OCI-LY7 (cell line): ENCODE measurements around the gene IL15RA. TPM values are rescaled to one million over a fixed set of nuclear protein-coding genes. Genes with fewer than 3 reads are reported as not detected.

Experiments used
- BruUV-seq: library from RNA; stranded (reverse); fragments of 400-500 nt; replicated peaks from 2 replicates; lab custom pipeline; 2021; lab: Mats Ljungman, UMichigan
- CTCF ChIA-PET: fragments of 300-600 bp; sonication (Branson Sonifier 250); formaldehyde crosslinking; loops from one replicate; lab custom pipeline; 2022; ENCODE audit warnings: antibody characterized with exemption; ENCODE audit not compliant: unreplicated experiment; lab: Charles Lee
- POLR2A ChIA-PET: fragments of 300-600 bp; sonication (Branson Sonifier 250); formaldehyde crosslinking; loops from one replicate; lab custom pipeline; 2022; ENCODE audit warnings: antibody characterized with exemption; lab: Charles Lee
- DNase-seq: peaks from one replicate; pipeline ENCODE4 v3.0.0-alpha.2; 2015; ENCODE audit warnings: low spot score
- H2AFZ ChIP-seq: fragments of 200-600 bp; sonication (generic), shearing (Covaris generic); 2 replicates; pipeline ENCODE4 v1.6.1; 2014; ENCODE audit warnings: mild to moderate bottlenecking, antibody characterized with exemption, low read length, moderate library complexity
- H3K27ac ChIP-seq: fragments of 200-600 bp; sonication (generic); 2 replicates; pipeline ENCODE4 v1.5.1; 2014; ENCODE audit warnings: mixed run types, low read depth, mild to moderate bottlenecking, moderate library complexity, low read length, inconsistent platforms; ENCODE audit not compliant: poor library complexity, severe bottlenecking
- H3K36me3 ChIP-seq: fragments of 200-600 bp; sonication (generic); 2 replicates; pipeline ENCODE4 v1.6.1; 2014; ENCODE audit warnings: mild to moderate bottlenecking, antibody characterized with exemption, low read length, moderate library complexity, mixed read lengths; ENCODE audit not compliant: insufficient read depth
- H3K4me1 ChIP-seq: fragments of 200-600 bp; sonication (generic); 2 replicates; pipeline ENCODE4 v1.5.1; 2014; ENCODE audit warnings: mild to moderate bottlenecking, low read length; ENCODE audit not compliant: insufficient read depth, poor library complexity, severe bottlenecking
- H3K4me2 ChIP-seq: fragments of 200-600 bp; sonication (generic); 2 replicates; pipeline ENCODE4 v1.6.1; 2014; ENCODE audit warnings: mild to moderate bottlenecking, low read length
- H3K4me3 ChIP-seq: fragments of 200-600 bp; sonication (generic); 2 replicates; pipeline ENCODE4 v1.5.1; 2014; ENCODE audit warnings: mild to moderate bottlenecking, low read depth, low read length; ENCODE audit not compliant: poor library complexity, severe bottlenecking
- H3K79me2 ChIP-seq: fragments of 200-600 bp; sonication (generic); 2 replicates; pipeline ENCODE4 v1.6.1; 2016; ENCODE audit warnings: low read depth, mild to moderate bottlenecking, low read length, moderate library complexity, mixed read lengths; ENCODE audit not compliant: insufficient read depth
- H3K9me2 ChIP-seq: fragments of 200-600 bp; sonication (generic); 2 replicates; pipeline ENCODE4 v1.6.1; 2016; ENCODE audit warnings: mild to moderate bottlenecking, low read length, mixed read lengths; ENCODE audit not compliant: insufficient read depth
- H3K9me3 ChIP-seq: fragments of 200-600 bp; sonication (generic); 2 replicates; pipeline ENCODE4 v1.6.1; 2014; ENCODE audit warnings: mild to moderate bottlenecking, mixed run types, low read length, mixed read lengths
- H4K20me1 ChIP-seq: fragments of 200-600 bp; sonication (generic); 2 replicates; pipeline ENCODE4 v1.6.1; 2014; ENCODE audit warnings: mild to moderate bottlenecking, antibody characterized with exemption, low read length, moderate library complexity, mixed read lengths; ENCODE audit not compliant: insufficient read depth
- EZH2phosphoT487 ChIP-seq: fragments of 200-600 bp; sonication (generic); IDR thresholded peaks from 2 replicates; pipeline ENCODE4 v1.6.1; 2018; ENCODE audit warnings: low read depth, borderline replicate concordance, mild to moderate bottlenecking, mixed run types, antibody characterized with exemption, low read length, moderate library complexity, mixed read lengths
- intact Hi-C: fragments of 100-400 bp; cut with micrococcal nuclease; formaldehyde crosslinking; loops from one replicate; pipeline ENCODE4 v1.10.0; 2022; ENCODE audit not compliant: unreplicated experiment
- total RNA-seq, 2 experiments: library from RNA; depleted of rRNA in 1 of 2; stranded (reverse); fragments of >200 nt in 1 of 2; shearing (Covaris generic) in 1 of 2; gene quantifications; 2 replicates each; pipeline ENCODE4 v1.2.3, GENCODE V29; 2014 to 2022
- TF ChIP-seq, protein P1 (sequence below): fragments of 200-600 bp; sonication (generic); conservative IDR thresholded peaks from 2 replicates; pipeline ENCODE4 v1.5.1; 2014; ENCODE audit warnings: mild to moderate bottlenecking, antibody characterized with exemption, low read length, moderate library complexity, mixed read lengths

The IL15RA gene
- total RNA-seq, 2 experiments from 2014 or later = 5.9 to 14.5 TPM

DNA sequence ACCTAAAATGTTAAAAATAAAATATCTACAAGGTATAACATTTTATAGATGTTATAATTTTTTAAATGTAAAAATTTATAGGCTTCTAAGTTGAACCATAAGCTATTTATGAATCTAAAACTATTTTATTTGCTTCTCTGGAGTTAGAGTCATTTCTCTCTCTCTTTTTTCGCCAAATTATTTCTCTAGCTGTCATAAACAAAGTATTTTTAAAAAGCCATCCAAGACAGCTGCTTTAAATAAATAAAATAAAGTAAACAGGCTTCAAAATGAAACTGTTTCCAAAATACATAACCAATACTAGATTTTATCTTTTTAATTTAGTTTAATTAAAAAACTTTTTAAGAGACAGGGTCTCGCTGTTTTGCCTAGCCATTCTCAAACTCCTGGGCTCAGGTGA is 12.4 kb upstream of the IL15RA start:
- Histone ChIP-seq H3K36me3 (no peaks in the 10 kb centered on the region), H3K4me2 (no peak overlapping the region), H3K9me2 (no peaks in the 10 kb centered on the region), H3K9me3 (peaks cover 17% of the 10 kb centered on the region; the same call in 1 of the 2 replicates), H2AFZ (no peak overlapping the region), H3K4me1 (no peaks in the 10 kb centered on the region), H3K4me3 (no peak overlapping the region), H3K27ac (no peak overlapping the region), H3K79me2 (no peaks in the 10 kb centered on the region), H4K20me1 (no peaks in the 10 kb centered on the region)
- POLR2A ChIA-PET = interaction anchor here (0.7 to 1.0 kb wide), 2 partner anchors 12 to 329 kb away, joined by 3 read pairs; no protein-coding TSS in a partner anchor
- BruUV-seq = no TSS peak
- intact Hi-C loops = no loop called here
- DNase-seq = no peak
- CTCF ChIA-PET = no interaction called here
- TF ChIP-seq, protein P1, sequence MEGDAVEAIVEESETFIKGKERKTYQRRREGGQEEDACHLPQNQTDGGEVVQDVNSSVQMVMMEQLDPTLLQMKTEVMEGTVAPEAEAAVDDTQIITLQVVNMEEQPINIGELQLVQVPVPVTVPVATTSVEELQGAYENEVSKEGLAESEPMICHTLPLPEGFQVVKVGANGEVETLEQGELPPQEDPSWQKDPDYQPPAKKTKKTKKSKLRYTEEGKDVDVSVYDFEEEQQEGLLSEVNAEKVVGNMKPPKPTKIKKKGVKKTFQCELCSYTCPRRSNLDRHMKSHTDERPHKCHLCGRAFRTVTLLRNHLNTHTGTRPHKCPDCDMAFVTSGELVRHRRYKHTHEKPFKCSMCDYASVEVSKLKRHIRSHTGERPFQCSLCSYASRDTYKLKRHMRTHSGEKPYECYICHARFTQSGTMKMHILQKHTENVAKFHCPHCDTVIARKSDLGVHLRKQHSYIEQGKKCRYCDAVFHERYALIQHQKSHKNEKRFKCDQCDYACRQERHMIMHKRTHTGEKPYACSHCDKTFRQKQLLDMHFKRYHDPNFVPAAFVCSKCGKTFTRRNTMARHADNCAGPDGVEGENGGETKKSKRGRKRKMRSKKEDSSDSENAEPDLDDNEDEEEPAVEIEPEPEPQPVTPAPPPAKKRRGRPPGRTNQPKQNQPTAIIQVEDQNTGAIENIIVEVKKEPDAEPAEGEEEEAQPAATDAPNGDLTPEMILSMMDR = no peak
- no peak for TF ChIP-seq EZH2phosphoT487

DNA sequence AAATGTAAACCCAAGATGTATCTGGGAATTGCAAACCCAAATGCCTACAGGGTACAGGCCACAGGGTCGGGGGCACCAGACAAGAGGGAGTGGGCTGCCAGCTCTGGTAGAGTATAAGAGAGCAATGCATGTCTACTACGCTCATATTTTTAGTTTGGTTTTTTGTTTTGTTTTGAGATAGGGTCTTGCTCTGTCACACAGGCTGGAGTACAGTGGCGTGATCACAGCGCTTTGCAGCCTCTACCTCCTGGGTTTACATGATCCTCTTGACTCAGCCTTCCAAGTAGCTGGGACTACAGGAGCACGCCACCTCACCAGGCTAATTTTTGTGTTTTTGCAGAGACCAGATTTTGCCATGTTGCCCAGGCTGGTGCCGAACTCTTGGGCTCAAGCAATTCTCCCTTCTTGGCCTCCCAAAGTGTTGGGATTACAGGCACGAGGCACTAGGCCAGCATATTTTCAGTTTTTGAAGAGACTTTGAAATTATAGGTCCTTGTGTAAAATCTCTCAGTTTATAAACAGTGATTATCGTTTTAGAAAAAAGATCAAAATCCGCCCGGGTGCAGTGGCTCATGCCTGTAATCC is 11.1 kb upstream of the IL15RA start:
- CTCF ChIA-PET = no interaction called here

More for the DNA sequence above, 11.1 kb upstream of the IL15RA start:
- Histone ChIP-seq H3K4me1 (no peaks in the 10 kb centered on the region), H3K27ac (no peak overlapping the region), H3K36me3 (no peaks in the 10 kb centered on the region), H3K9me3 (peaks cover 12% of the 10 kb centered on the region; the same call in 1 of the 2 replicates), H3K4me2 (no peak overlapping the region), H3K4me3 (no peak overlapping the region), H2AFZ (0 out of 2 replicates have a peak overlapping the region, but pooled peaks have one; percentile 18), H3K79me2 (no peaks in the 10 kb centered on the region), H4K20me1 (no peaks in the 10 kb centered on the region), H3K9me2 (no peaks in the 10 kb centered on the region)
- BruUV-seq = no TSS peak
- intact Hi-C loops = no loop called here
- POLR2A ChIA-PET = interaction anchor here (1.0 to 2.1 kb wide), 3 partner anchors 10 to 22 kb away, joined by 3 to 13 read pairs (median 7); partner anchors contain the start of gene IL15RA
- DNase-seq = no peak
- TF ChIP-seq, protein P1 = no peak
- TF ChIP-seq EZH2phosphoT487 = no peak
